T-helper 2 cell (primary cell): ENCODE data around the gene KCNN3.
"Not testable (repeated sequence)": the region's sequence is repeated elsewhere in the genome, so short reads cannot be mapped to it uniquely, and the experiment has no call there.

ENCODE experiments used
- DNase-seq, 5 experiments: peaks; one replicate each; pipeline versions ENCODE4 v3.0.0 to v3.0.0-alpha.2; 2012 to 2022

KCNN3 gene

DNA sequence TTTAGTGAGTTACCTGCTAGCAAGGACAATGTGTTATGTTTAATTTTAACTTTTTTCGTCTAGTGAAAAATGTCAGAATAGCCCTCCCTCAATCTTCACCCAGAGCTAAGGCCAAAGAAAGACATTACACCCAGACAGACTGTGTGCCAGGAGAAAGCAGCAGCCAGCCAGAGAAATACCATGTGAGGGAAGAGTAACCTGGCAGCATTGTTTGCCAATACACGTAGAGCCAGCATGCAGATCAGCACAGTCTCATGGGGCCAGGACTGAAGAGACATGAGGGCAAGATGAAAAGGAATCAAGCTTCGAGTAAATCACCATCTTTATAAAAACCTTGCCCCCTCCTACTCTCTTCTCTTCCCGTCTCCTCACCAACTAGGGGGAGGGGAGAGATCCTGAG lies 173.6 kb downstream of the KCNN3 start:
- no peak for DNase-seq

DNA sequence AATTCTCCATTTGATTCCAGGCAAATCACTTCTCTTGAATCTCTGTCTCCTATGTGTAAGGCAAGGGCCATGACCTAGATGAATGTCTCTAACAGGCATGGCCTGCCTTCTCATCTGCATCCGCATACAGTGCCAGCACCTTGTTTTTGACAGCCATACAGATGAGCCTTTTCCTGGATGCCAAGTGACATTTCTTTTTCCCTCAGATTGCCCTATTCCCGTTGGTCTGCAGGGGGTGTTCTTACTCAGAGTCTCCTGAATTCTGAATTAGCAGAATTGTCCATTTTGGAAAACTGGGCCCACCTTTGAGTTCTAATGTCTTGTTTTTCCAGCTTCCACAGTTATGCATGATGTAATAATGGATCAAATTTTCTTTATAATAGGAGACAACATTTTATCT lies 174.1 kb downstream of the KCNN3 start:
- DNase-seq: no peak

DNA sequence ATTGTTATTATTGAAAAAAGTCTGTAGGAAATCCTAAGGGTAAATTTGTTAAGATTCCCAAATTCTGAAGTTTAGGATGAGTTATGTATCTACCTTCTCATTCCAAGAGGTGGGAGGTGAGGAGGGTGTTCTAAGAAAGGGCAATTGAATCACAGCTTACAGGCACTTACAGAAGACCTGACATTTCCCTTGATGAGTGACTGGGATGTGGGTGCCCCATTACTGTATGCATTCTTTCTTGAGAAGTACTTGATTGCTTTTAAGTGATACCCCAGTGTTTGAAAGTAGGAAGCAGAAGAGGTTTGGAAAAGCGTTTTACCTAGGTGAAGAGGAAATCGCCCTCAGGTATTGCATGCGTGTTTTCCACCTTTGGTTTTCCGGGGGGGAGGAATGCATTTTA lies 175.1 kb downstream of the KCNN3 start:
- no peak for DNase-seq

DNA sequence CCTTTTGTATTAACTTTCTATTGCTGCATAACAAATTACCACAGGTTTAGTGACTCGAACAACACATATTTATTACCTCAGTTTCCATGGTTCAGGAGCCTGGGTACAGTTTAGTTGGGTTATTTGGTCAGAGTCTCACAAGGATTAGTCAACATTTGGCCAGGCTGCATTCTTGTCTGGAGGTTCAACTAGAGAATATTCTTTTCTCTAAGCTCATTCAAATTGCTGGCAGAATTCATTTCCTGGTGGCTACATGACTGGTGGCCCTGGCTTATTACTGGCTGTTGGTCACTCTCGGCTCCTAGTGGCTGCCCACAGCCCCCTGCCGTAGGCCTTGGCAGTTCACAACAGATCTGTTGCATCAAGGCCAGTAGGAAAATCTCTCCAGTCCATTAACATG lies 181.0 kb downstream of the KCNN3 start:
- DNase-seq: no peak

DNA sequence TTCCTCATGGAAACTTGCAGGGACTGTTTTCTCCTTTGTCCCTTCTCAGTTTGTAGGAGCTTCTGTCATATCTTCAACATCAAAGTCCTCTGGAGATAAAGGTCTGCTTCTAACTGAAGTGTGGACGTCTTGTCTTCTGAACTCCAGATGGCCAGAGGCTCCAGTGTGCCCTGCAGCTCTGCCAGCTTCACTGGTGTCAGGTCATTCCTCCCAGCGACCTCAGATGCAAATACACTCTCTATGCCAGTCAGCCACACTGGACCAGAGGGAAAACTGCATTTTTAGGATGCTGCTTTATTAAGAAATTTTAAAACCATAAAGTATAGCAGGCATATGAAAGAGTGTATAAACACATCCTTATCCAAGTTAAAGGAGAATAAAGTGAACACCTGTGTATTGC lies 183.6 kb downstream of the KCNN3 start:
- no peak for DNase-seq

DNA sequence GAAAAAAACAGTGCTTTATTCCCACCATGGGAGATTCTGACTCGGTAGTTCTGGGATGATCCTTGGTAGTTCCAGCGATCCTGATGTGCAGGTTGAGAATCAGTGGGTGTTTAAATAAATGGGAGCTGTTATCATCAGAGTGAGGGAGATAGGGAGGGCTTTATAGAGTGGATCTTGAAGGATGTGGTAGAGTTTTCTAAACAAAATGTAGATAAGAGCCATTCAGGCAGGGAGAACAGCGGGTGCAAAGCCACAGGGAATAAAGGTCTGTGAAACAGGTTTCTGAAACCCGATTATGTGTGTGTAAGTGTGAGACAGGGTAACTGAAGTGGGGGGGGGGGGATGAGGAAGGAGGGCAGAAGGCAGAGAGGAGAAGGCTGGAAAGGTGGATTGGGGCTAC lies 186.3 kb downstream of the KCNN3 start:
- no peak for DNase-seq

DNA sequence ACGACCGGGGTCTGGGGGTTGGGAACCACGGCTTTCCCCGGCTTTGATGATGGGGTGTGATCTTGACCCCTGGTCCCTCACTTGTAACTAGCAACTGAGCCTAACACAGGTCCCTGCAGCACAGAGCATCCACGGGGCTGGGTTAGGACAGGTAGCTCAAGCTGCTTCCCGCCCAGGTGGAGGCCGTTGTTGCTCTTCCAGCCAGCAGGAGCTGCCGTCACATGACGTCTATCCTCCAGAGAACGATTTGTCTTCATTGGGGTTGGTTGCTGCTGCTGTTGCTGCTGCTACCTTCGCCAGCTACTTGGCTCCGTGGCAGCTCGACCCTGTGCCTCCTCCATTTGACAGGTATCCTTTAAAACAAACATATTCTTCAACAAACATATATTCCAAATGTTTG lies 187.8 kb downstream of the KCNN3 start:
- DNase-seq: no peak

DNA sequence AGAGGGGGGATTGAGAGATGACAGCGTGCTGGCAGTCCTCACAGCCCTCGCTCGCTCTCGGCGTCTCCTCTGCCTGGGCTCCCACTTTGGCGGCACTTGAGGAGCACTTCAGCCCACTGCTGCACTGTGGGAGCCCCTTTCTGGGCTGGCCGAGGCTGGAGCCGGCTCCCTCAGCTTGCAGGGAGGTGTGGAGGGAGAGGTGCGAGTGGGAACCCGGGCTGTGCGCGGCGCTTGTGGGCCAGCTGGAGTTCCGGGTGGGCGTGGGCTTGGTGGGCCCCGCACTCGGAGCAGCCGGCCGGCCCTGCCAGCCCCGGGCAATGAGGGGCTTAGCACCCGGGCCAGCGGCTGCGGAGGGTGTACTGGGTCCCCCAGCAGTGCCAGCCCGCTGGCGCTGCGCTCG lies 192.2 kb downstream of the KCNN3 start:
- DNase-seq: not testable (repeated sequence)

DNA sequence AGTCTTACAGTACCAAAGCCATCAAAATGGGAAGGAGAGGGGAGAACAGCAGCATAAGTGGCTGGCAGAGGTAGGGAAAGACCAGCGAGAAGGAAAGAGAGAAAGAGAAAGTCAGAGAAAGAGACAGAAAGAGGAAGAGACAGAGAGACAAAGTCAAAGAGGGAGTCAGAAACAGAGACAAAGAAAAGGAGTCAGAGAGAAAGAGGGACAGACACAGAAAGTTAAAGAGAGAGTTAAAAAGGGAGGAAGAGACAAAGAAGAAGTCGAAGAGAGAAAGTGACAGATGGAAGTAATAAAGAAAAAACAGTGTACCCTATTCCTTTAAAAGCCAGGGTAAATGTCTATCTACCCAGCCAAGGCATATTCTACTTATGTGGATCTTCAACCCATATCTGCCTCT lies 193.2 kb downstream of the KCNN3 start:
- not testable (repeated sequence) for DNase-seq

DNA sequence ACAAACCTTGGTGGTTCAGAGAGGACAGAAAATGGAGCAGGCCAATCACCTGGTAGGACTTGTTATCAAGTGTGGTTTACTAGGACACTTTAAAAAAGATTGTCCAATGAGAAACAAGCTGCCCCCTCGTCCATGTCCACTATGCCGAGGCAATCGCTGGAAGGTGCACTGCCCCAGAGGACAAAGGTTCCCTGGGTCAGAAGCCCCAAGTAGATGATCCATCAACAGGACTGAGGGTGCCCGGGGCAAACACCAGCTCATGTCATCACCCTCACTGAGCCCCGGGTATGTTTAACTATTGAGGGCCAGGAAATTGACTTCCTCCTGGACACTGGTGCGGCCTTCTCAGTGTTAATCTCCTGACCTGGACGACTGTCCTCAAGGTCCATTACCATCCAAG lies 195.6 kb downstream of the KCNN3 start:
- DNase-seq: not testable (repeated sequence)

DNA sequence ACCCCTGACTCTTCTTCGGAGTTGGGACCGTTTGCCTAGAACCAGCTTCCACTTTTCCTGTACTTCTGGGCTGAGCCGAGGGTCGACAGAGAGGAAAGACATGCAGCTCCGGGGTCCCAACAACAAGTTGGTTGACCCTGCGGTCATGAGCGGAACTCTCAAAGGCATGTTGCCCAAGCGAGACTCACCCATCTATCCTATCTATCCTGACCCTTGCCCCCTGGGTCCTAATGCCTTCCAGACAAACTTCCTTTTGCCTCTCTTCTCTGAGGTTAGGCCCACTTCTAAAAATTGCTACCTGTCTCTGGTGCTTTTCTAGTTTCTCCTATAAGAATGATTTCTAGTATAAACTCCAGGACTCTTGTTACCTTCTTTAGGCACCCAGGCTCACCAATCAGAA lies 197.8 kb downstream of the KCNN3 start:
- DNase-seq: not testable (repeated sequence)

DNA sequence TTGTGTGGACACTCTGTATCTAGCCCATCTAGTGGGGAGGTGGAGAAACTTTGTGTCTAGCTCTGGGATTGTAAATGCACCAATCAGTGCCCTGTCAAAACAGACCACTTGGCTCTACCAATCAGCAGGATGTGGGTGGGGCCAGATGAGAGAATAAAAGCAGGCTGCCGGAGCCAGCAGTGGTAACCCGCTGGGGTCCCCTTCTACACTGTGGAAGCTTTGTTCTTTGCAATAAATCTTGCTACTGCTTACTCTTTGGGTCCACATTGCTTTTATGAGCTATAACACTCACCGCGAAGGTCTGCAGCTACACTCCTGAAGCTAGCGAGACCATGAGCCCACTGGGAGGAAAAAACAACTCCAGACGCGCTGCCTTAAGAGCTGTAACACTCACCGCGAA lies 198.7 kb downstream of the KCNN3 start:
- DNase-seq: not testable (repeated sequence)

DNA sequence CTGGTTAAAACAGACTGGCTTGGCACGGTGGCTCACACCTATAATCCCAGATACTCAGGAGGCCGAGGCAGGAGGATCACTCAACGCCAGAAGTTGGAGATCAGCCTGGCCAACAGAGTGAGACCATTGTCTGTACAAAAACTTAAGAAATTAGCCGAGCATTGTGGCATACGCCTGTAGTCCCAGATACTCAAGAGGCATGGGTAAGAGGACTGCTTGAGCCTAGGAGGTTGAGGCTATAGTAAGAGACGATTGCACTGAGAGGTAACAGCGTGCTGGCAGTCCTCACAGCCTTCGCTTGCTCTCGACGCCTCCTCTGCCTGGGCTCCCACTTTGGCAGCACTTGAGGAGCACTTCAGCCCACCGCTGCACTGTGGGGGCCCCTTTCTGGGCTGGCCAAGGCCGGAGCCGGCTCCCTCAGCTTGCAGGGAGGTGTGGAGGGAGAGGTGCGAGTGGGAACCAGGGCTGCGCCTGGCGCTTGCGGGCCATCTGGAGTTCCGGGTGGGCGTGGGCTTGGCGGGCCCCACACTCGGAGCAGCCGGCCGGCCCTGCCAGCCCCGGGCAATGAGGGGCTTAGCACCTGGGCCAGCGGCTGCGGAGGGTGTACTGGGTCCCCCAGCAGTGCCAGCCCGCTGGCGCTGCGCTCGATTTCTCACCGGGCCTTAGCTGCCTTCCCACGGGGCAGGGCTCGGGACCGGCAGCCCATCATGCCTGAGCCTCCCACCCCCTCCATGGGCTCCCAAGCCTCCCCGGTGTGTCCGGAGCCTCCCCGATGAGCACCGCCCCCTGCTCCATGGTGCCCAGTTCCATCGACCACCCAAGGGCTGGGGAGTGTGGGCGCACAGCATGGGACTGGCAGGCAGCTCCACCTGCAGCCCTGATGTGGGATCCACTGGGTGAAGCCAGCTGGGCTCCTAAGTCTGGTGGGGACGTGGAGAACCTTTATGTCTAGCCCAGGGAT lies 199.5 kb downstream of the KCNN3 start:
- DNase-seq: not testable (repeated sequence)

DNA sequence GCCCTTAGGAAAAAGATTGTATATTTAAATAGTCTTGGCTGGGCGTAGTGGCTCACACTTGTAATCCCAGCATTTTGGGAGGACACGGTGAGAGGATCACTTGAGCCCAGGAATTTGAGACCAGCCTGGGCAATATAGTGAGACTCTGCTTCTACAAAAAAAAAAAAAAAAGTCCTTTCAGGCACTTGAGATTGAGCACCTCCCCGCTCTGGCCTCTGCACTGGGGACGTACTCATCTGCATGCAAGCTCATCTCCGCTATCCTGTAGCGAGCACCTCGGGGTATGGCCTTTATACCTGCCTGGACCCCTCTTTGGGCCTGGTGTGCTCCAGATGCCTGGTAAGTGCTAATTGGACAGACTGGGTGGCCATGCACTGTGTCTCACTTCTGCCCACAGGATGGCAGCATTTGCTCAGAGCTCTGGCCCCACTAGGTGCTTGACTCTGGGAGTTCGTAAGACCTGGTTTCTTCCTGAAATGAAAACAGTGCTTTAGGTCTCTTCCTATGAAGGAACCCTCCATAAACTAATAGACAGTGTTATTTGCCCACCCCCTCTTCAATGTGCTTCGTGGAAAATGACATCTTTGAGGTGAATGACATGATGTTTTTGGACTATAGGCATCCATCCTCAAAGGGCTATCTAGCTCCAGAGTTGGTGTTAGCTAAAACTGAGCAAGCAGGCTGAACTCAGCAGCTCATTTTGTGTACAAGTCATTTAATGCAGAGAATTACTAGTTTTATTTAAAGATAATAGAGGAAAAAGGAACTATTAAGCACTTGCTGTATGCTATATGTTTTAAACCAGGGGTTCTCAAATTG lies 200.4 kb downstream of the KCNN3 start:
- DNase-seq: peak in 4 of 5 experiments; percentile 31 to 84 (median 58)

DNA sequence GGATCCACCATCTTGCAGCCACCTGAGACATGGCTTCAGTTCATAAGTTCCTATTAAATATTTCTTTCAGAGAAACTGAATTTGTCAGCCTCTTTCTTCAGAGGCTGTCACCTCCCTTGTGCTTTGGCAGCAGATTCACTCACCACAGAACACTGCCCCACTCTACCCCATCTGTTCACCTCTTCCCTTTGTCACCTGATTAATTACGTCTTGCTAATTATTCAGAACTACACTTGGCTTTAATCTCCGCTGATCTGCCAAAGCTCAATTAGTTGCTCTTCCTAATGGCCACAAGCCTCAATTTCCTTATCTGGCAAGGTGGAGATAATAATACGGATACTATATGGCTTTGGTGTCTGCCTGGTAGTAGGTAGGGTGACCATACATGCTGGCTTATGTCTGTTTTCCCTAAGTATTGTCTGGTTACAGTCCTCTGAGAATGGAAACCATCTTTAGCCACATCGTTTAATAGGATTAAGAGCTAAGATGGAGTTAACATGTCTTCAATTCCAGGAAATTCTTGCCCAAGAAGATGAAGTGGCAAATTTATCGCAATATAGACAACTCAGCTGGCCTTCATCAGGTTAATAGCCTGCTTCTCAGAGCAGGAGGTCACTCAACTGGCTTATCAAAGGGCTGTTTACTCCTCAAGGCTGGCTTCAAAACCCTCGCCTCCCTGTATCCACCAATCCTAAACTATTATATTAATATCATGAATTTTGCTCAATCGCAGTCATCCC lies 203.9 kb downstream of the KCNN3 start:
- DNase-seq: no peak

DNA sequence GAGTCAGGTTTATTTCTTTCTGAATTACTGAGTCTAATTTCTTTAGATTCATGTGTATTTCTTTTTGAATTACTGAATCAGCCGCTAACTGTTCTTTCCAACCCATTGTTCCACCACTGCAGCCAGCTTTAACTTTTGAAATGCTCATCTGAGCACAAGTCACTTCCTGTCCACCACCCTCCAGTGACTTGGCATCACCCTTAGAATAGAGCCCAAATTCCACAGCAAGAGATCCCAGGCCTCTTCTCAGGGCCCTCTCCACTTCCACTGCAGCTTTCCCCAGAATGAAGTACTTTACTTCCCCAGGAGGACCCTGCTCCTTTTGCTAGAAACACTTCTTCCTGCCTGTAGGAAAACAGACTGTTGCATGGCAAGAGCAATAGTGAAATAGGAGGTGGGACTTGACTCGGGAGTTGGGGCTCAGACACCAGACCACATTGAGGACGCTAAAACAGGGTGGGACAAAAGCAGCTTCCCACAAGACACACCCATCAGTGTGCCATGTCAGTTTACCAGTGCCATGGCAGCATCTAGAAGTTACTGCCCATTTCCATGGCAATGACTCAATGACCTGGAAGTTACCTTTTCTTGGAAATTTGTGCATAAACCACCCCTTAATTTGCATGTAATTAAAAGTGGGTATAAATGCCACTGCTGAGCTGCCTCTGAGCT lies 205.6 kb downstream of the KCNN3 start:
- DNase-seq: no peak

DNA sequence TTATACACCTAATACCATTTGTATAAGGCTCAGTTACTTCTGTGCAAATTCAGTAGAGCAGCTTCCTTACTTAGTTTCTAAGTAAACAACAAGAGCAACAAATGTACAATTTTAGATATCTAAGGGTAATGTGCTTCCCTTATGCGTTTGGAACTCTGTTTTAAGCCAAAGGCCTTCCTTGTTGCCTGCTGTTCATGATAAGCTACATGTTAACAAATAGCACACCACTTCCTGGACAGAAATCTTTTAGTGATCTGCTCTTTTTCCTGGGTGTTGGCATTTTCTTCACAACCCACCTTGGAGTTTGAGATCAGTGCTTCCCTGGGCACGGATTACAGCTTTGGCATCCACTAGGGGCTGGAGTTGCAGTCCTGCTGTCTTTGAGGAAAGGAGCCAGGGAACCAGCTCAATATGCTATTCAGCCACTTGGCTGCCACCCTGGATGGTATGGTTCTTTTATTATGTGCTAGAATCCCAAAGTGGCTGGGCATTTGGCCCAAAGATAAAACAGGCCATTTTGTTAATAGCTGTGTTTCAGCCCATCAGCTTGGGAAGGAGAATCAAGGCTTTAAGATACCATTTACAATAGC lies 206.5 kb downstream of the KCNN3 start:
- no peak for DNase-seq

DNA sequence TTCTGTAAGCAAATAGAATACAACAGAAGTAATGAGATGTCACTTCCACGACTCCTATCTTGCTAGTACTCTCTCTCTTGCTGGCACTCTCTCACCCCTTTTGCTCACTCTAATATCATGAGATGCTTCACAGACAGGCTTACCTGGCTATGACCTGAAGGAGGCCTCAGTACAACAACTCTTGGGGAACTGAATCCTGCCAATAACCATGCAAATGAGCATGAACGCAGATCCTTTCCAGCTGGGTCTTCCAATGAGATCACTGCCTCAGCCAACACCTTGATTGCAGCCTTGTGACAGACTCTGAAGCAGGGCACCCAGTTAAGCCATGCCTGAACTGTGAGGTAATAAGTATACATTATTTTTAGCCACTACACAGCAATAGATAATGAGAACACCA lies 209.0 kb downstream of the KCNN3 start:
- DNase-seq: no peak

DNA sequence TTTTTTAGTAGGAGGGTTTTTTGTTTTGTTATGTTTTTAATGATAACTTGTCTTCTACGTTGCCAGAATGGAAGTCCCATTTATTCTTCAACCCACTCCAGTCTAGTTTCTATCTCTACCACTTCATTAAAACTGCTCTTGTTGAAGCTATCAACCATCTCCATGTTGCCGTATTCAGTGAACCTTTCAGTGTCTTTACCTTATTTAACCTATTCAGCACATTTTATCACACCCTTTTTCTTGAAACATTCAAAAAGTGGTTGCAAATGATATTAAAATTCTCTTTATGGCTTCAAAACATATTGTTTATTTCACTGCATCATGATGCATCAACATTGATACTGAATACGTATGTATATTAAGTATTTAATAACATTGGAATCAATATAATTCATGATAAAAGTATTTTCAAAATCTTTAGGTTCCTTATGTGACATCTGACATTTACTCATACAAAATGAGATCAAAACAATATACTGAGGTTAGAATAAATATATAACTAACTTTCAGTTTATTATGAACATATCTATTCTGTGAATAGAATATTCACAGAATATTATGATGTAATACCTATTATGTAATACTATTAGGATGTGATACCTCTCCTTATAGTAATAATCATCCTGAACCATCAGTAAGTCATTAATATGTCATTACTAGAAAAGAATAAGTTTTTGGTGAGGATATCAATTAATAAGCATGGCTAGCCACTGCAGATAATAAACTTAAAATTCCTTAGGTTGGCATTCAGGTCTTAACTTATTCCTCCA lies 210.1 kb downstream of the KCNN3 start:
- no peak for DNase-seq

DNA sequence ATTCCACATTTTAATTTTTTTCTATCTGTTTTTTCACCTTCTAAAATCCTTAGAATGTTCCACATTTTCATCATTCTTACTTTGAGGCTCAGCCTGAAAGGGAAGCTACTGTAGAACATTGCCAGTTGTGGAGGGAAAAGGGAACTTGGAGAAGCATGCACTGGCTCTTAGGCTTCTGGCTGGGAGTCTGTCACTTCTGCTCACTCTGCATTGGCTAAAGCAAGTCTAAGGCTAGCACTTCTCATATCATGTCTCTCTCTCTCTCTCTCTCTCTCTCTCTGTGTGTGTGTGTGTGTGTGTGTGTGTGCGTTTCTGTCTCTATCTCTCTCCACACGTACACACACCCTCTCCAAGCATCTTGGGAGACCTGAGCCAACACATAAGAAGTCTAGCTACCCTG lies 212.5 kb downstream of the KCNN3 start:
- DNase-seq: peak in 1 of 5 experiments; percentile 15

DNA sequence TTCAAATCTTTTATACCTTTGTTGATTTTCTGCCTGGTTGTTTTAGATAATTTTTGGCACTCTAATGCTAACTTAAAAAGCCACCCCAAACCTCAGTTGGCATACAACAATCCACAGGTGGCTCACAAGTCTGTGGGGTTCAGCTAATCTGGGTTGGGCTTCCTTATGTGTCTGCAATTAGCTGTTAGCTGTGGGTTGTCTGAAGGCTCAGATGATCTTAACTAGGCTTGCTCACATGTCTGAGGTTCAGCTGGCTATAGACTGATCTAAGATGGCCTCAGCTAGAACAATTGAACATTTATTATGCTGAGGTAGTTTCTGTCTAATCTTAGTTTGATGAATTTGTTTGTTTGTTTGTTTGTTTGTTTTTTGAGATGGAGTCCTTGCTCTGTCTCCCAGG lies 217.2 kb downstream of the KCNN3 start:
- DNase-seq: no peak
